SK-N-MC (cell line): ENCODE measurements around the gene NSD1.
"Not testable (repeated sequence)": the region's sequence is repeated elsewhere in the genome, so short reads cannot be mapped to it uniquely, and the experiment has no call there.

Experiments
- EZH2 ChIP-seq: fragments of 200-600 bp; sonication (generic); IDR thresholded peaks from one replicate; pipeline ENCODE4 v1.6.1; 2017; ENCODE audit warnings: antibody characterized with exemption
- FOXP2 ChIP-seq: optimal IDR thresholded peaks from 2 replicates; pipeline ENCODE3; 2011; ENCODE audit warnings: mild to moderate bottlenecking, moderate library complexity; ENCODE audit not compliant: insufficient read depth; ENCODE audit errors: extremely low read length, control extremely low read depth
- POLR2AphosphoS5 ChIP-seq: IDR thresholded peaks from 2 replicates; pipeline ENCODE4 v1.6.1; 2012; ENCODE audit warnings: mild to moderate bottlenecking, low read depth, low read length, borderline replicate concordance

DNA sequence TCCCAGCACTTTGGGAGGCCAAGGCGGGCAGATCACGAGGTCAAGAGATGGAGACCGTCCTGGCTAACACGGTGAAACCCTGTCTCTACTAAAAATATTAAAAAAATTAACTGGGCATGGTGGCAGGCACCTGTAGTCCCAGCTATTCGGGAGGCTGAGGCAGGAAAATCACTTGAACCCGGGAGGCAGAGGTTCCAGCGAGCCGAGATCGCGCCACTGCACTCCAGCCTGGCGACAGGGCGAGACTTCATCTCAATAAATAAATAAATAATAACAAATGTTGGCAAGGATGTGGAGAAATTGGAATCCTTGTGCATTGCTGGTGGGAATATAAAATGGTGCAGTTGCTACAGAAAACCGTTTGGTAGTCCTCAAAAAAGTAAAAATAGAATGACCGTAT lies 209.4 kb downstream of the NSD1 start:
- not testable (repeated sequence) for TF ChIP-seq EZH2, POLR2AphosphoS5, FOXP2
